Measurements from ENCODE around the gene FUT1.
"Not testable (repeated sequence)": the region's sequence is repeated elsewhere in the genome, so short reads cannot be mapped to it uniquely, and the experiment has no call there.

FUT1 gene

GRCh38 chr19:48752496-48753365, at the start of gene FUT1:
Gene FUT1, minus strand, starts transcription at chr19:48752641. Its CDS starts 1,360 bp downstream, at chr19:48751281.
- DNase-seq: peak; percentile 20

GRCh38 chr19:48799358-48800300, 47.2 kb upstream of the FUT1 start:
- DNase-seq: no peak

DNA sequence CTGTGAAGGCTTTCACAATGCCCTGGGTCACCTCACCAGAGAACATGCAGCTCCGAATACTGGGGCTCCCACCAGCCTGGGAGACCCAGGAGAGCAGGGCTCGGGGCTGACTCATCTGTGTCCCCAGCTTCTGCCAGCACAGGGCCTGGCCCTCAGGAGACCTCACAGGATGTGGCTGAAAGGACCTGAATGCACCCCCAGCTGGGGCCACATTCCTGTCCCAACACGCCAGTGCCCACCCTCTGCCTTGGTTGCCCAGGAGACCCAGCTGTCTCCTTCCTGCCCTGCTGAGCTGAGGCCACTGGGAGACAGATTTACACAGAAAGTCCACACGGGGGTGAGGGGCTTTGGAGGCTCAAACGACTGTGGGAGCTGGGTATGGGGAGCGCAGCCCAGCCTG, 46.5 kb upstream of the FUT1 start:
- no peak for DNase-seq

DNA sequence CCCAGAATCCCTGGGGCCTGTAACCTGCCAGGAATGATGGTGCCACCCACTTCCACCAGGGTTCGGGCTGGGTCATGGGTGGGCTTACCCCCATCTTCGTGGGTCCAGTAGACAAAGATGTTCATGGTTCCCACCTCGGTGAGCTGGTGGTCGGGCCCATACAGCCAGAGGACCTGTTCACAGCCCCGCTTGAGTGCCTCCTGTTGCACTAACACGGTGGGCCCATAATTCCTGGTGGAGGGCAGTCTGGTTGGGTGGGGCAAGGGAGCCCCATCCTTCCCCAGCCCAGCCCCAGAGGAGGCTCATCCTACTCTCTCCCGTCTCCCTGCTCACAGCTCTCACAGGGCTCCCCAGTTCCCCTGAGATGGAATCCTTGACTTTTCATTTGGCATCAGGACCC, 44.7 kb upstream of the FUT1 start:
- no peak for DNase-seq

GRCh38 chr19:48796298-48797083, 44.0 kb upstream of the FUT1 start:
- DNase-seq: no peak

- no peak for DNase-seq
Measured at GRCh38 chr19:48795685-48796070, 43.2 kb upstream of the FUT1 start.

DNA sequence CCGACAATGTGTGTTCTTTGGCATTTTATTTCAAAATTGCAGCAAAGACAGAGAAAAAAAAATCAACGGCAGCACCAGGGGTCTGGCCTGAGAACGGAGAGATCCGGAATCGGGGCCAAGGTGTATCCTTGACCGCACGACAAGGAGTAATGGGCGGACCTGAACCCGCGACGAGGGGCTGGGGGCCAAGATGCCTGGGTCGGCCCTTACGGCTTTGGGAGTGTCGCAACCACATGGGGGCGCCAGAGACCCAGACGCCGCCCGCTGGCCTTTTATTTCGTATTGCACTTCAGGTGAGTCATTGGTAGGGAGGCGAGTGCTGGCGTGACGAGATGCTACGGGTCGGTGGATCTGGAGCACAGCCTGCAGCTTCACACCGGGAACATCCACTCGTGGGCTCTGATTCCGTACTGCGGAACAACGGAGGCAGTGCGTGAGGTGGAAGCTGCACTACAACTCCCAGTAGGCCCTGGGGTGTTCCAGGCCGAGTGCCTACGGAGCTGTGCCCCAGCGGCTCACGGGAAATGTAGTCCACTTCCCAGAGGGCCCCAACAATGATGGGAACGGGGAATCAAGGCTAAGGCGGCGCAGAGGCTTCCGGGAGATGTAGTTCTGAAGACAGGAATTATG, 42.7 kb upstream of the FUT1 start:
- peak; percentile 85 for DNase-seq

GRCh38 chr19:48794291-48794690, 41.9 kb upstream of the FUT1 start:
- no peak for DNase-seq

- no peak for DNase-seq
Measured at GRCh38 chr19:48793271-48793670, 40.8 kb upstream of the FUT1 start.

DNA sequence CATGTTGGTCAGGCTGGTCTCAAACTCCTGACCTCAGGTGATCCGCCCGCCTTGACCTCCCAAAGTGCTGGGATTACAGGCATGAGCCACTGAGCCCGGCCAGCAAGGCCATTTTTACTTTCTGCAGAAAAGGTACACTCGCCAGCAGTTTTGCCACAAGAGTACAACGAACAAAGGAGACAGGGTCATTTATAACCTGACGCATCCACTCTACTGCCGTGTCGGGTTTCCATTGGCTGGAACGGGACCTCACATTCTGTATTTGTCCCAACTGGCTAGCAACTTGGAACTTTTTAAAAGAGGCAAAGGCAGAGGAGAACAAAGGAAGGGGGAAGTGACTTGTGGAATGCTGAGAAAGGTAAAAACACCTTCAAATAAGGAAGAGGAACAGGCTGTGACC, 34.9 kb upstream of the FUT1 start:
- not testable (repeated sequence) for DNase-seq

GRCh38 chr19:48786422-48786821, 34.0 kb upstream of the FUT1 start:
- DNase-seq: not testable (repeated sequence)

- no peak for DNase-seq
Measured at GRCh38 chr19:48784527-48784926, 32.1 kb upstream of the FUT1 start.

DNA sequence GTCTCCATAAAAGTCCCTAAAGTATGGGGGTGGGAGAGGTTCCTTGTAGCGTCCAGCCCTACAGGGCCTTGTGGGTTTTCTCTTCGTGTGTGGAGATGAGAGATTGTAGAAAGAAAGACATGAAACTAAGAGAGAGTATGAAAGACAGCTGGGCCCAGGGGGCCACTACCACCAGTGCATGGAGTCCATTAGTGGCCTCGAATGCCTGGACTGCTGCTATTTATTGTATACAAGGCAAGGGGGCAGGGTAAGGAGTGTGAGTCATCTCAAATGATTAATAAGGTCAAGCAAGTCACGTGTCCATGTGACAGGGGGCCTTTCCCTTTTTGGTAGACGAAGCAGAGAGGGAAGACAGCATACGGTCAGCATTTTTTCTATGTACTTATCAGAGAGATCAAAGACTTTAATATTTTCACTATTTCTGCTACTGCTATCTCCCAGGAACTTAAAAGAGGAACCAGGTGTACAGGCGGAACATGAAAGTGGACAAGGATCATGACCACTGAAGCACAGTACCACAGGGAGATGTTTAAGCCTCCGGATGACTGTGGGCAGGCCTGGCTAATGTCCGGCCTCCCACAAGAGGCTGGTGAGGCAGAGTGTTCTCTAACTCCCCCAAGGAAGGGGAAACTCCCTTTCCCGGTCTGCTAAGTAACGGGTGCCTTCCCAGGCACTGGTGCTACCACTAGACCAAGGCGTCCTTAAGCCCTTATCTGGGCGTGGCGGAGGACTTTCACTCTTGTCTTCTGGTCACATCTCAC, 28.4 kb upstream of the FUT1 start:
- DNase-seq: no peak

GRCh38 chr19:48779636-48780035, 27.2 kb upstream of the FUT1 start:
- no peak for DNase-seq

GRCh38 chr19:48777720-48778119, 25.3 kb upstream of the FUT1 start:
- DNase-seq: no peak

DNA sequence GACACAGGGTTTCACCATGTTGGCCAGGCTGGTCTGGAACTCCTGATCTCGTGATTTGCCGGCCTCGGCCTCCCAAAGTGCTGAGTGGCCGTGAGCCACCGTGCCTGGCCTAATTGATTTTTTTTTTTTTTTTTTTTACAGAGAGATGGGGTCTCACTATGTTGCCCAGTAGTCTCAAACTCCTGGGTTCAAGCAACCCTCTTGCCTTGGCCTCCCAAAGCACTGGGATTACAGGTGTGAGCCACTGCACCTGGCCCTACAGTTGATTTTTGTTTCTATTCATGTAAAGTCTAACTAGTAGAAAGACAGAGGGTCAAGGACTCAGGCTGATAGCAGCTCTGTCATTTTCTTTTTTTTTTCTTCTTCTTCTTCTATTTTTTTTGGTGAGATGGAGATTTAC, 24.7 kb upstream of the FUT1 start:
- DNase-seq: no peak

DNA sequence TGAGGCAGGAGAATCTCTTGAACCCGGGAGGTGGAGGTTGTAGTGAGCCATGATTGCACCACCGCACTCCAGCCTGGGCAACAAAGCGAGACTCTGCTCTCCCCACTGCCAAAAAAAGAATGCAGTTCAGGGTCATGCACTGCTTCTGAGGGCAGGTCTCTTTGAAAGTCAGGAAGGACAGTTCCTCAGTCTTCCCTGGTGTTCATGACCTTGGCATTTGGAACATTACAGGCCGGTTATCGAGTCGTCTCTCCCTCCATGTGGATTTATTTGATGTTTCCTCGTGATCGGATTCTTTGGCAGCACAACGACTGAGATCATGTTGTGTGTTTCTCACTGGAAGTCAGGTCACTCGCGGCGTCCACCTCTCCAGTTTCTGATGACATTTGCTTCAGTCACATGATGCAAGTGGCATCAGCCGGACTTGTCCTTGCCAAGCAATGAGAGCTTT, 20.1 kb upstream of the FUT1 start:
- DNase-seq: no peak

- DNase-seq: no peak
Measured at GRCh38 chr19:48770734-48771472, 18.5 kb upstream of the FUT1 start.

DNA sequence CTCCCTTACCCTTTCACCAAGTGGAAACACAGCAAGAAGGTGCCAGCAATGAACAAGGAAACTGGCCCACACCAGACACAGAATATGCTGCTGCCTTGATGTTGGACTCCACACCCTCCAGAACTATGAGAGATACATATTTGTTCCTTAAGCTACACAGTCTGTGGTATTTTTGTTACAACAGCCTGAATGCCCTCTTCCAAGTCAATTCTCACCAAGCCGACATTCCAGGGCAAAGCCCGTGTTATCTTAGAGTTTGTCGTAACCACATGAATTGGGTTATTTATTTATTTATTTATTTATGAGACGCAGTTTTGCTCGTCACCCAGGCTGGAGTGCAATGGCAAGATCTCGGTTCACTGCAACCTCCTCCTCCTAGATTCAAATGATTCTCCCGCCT, 17.8 kb upstream of the FUT1 start:
- no peak for DNase-seq

GRCh38 chr19:48768994-48769713, 16.7 kb upstream of the FUT1 start:
- DNase-seq: no peak

Data from stimulated activated CD4-positive, alpha-beta T cell treated with anti-CD3 and anti-CD28 coated beads, Interleukin-4, amount 100 ng/mL, for 24 hours (primary cell).